HG02938 (cell line): Measurements from ENCODE around the gene SMURF2.
"Not testable (repeated sequence)": the region's sequence is repeated elsewhere in the genome, so short reads cannot be mapped to it uniquely, and the experiment has no call there.

Experiments used
- ATAC-seq: cut with Tn5 transposase; IDR thresholded peaks from one replicate; pipeline ENCODE4 v1.9.1; 2021; ENCODE audit warnings: mild to moderate bottlenecking, moderate library complexity; ENCODE audit not compliant: unreplicated experiment

The SMURF2 gene

GRCh38 chr17:64599187-64599676, 62.9 kb downstream of the SMURF2 start:
- ATAC-seq = peak; percentile 81

DNA sequence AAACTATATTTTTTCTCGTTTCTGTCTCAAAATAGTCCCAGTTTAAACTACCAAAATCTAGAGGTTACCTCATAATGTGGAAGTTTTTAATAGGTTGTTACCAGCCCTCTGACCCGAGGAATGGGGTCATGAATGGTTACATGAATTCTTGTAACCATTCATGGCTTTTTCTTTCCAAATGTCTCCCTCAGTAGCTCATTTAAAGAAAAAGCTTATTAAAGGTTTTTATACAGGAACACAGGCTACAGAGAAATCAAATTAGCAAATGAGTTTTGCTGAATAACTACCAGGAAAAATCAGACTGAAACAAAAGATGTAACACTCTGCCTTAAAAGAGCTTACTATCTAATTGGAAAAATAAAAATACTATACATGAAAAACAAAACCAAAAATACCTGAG, 63.4 kb downstream of the SMURF2 start:
- no peak for ATAC-seq

DNA sequence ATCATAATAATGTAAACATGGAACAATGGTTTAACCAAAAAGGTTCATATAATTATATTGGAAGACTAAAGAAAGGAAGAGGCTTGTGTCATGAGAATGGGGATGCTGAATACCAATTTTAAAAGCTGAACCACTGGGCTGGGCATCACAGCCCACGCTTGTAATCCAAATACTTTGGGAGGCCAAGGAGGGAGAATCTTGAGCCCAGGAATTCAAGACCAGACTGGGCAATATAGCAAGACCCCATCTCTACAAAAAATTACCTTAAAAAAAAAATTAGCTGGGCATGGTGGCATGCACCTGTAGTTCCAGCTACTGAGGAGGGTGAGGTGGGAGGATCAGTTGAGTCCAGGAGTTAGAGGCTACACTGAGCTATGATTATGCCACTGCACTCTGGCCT, 65.1 kb downstream of the SMURF2 start:
- no peak for ATAC-seq

DNA sequence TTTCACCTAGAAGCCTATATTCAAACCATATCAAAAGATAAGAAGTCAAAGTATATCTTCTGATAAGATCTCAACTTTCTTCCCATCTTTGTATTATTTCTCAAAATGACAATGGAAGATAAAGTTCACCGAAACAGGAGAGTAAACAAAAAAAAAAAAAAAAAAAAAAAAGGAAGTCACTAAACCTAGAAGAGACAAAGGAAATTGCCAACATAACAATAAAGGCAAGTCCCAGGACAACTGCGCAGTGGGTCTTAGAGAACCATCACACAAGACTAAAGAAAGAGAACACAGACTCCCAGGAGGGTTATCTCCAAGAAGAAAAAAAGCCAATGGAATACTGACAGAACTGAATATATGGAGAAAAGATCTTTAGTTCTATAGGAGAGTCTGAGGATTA, 65.7 kb downstream of the SMURF2 start:
- no peak for ATAC-seq

GRCh38 chr17:64591944-64592343, 70.2 kb downstream of the SMURF2 start:
- no peak for ATAC-seq

GRCh38 chr17:64585146-64585545, 77.0 kb downstream of the SMURF2 start:
- no peak for ATAC-seq

GRCh38 chr17:64583038-64583437, 79.1 kb downstream of the SMURF2 start:
- ATAC-seq = no peak

DNA sequence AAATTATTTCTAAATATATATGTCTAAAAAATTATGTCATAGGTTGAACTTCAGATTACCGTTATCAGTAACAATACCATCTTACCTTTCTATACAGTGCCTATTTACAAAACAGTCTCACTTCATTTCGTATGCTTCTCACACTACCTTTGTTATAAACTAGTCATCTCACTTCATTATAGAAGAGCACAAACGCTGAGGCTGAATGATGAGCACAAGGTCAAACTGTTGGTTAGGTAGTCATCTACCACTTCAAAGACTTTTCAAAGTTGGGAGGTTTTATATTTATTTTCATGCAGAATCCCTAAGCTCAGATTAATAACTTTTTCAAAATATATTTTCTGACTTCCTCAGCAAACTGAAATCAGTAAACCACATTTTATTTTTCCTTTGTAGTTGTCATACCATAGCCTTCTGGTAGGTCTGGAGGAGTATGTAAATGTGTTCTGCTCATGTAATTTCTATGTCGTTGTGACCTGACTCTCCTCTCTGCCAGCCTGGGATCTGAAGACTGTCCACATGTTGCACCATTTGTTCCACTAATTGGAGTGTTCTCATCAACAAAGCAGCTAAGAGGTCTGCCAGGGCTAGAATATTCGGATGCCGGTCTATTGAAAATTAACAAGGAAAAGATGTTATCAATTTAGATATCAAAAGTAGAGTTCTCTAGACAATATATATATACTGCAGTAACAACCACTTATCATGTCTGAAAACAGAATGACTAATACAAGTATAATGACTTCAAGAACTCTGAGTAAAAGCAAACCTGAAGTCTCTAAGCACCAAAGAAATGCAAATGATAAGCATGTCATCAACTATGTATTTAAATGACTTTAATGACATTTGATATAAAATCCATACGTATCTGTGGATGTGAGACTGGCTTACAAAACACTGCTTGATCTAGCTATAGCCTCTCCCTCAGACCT, 81.5 kb downstream of the SMURF2 start:
- ATAC-seq = no peak

DNA sequence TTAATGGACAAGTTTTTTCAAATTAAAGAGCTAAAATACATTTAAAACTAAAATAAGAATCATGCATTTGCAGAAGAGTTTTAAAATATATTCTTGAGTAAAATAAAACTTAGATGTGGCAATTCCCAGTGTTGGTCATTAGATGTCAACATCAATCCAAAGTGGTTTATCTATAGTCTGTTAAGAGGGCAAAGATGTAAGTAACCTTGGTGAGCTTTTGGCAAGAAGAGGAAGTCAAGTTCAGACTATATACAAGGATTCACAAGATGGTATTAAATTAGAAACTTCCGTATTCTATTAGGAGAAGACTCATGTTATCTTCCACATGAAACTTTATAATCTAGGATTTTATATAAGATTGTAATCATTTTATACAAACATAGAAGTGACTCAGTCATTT, 82.2 kb downstream of the SMURF2 start:
- ATAC-seq = no peak

GRCh38 chr17:64577025-64577424, 85.1 kb downstream of the SMURF2 start:
- not testable (repeated sequence) for ATAC-seq

DNA sequence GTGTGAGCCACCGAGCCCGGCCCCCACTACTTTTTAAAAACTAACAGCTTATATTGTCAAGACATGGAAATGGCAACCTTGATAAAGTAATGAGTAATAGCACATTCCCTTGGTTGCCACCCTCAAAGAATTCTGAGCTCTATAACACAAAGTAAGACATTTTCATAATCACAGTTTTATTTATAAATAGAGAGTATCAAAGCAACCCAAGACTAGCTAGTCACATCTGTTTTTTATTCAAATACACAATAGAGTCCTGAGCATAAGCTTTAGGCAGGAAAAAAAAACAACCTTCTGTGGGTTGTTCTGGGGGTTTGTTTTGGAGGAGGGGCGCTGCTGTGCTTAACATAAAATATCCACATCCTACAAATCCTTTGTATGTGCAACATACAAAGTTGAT, 86.7 kb downstream of the SMURF2 start:
- ATAC-seq = no peak

- ATAC-seq = no peak
Observed at GRCh38 chr17:64574646-64575045, 87.5 kb downstream of the SMURF2 start.

GRCh38 chr17:64573214-64573613, 88.9 kb downstream of the SMURF2 start:
- ATAC-seq = no peak

GRCh38 chr17:64572682-64573154, 89.4 kb downstream of the SMURF2 start:
- no peak for ATAC-seq

- ATAC-seq = no peak
Observed at GRCh38 chr17:64571746-64572145, 90.4 kb downstream of the SMURF2 start.

- ATAC-seq = no peak
Observed at GRCh38 chr17:64565563-64565962, 96.5 kb downstream of the SMURF2 start.

GRCh38 chr17:64564098-64564497, 98.0 kb downstream of the SMURF2 start:
- no peak for ATAC-seq

GRCh38 chr17:64555281-64555680, 106.8 kb downstream of the SMURF2 start:
- ATAC-seq = no peak

DNA sequence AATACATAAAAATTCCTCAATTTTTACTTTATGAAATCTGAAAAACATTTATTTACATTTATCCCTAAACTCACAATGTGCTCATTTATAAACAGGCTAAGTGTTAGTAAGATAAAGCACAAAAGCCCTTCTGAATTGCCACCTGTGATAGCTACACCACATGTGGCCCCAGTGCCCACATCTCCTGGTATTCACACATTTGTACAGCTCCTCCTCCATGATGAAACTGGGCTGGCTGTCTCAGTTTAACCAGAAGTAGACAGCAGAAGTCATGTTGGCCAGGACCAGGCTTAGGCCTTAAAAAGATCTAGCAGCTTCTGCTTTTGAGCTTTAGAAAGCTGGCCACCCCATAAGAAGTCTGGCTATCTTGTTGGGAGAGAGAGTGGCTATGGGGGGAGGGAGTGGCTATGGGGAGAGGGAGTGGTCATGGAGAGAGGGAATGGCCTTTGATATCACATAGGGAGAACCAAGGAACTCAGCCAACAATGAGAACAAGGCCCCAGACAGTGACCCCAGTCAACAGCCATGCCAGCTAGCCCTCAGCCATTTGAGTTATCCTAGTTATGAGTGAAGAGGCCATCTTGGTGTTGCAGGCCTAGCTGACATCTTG, 108.0 kb downstream of the SMURF2 start:
- no peak for ATAC-seq

DNA sequence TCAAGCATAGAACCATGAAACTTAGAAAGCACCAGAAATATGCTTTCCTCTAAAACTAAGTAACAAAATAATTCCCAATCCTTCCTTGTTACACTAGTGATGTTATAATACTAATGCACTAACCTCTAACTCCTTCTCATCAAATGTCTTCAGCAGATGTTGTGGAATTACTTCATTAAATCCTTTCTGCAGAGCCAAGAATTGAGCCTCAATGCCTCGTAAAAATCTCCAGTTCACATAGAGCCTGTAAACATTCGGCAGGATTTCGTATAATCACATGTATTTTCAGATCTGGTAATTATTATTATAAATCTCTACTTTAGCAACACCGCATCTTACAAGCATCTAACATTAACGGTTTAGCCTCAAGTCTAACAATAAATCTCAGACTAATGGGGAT, 110.6 kb downstream of the SMURF2 start:
- ATAC-seq = no peak

DNA sequence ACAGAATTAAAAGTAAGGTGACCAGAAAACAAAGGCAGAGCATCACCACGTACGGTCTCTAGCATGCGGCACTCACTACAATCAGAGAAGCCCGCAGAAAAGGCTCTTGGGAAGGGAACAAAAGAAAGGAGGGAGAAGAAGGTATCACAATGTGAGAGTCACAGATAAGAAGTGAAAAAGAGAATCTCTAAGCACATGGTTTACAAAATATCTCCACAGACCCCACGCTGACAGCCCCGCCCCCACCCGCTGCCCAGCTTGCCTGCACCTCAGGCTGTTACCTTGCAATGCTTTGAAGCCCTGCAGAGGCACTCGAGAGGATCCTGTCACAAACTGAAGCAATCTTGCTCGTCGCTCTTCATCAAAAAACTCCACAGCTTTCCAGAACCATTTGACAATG, 114.8 kb downstream of the SMURF2 start:
- ATAC-seq = no peak

- ATAC-seq = no peak
Observed at GRCh38 chr17:64546716-64547115, 115.4 kb downstream of the SMURF2 start.
